CD14-positive monocyte (primary cell): ENCODE measurements around the gene SCYGR2. TPM values are rescaled to one million over a fixed set of nuclear protein-coding genes. Genes with fewer than 3 reads are reported as not detected.

ENCODE experiments used
- DNase-seq, 3 donors: peaks; one replicate each; pipeline ENCODE4 v3.0.0-alpha.2; 2011 to 2022
- H2AFZ ChIP-seq: 2 replicates; pipeline ENCODE4 v1.6.0; 2012; ENCODE audit warnings: mild to moderate bottlenecking, low read depth, low read length, inconsistent platforms; ENCODE audit not compliant: insufficient read depth, poor library complexity, severe bottlenecking
- H3K27ac ChIP-seq, 2 donors: 1 replicate in 1 of 2; 2 replicates in 1 of 2; pipeline ENCODE4 v1.5.1; 2012 to 2013; ENCODE audit warnings: low read length in 2 of 2, control low read depth in 1 of 2, inconsistent platforms in 1 of 2, low read depth in 1 of 2, mild to moderate bottlenecking in 1 of 2
- H3K27me3 ChIP-seq, 2 donors: one replicate each; pipeline versions ENCODE4 v1.6.0 to v1.6.1; 2011 to 2013; ENCODE audit warnings: low read length in 2 of 2; ENCODE audit not compliant: control insufficient read depth in 2 of 2, insufficient read depth in 2 of 2
- H3K36me3 ChIP-seq, 2 donors: replicated peaks in 1 of 2; 1 replicate in 1 of 2; 2 replicates in 1 of 2; pipeline versions ENCODE4 v1.5.1 to v1.6.1; 2012 to 2013; ENCODE audit warnings: low read length in 2 of 2, control low read depth in 1 of 2, inconsistent platforms in 1 of 2, mild to moderate bottlenecking in 1 of 2; ENCODE audit not compliant: insufficient read depth in 2 of 2, control insufficient read depth in 1 of 2
- H3K4me1 ChIP-seq, 2 donors: 1 replicate in 1 of 2; 2 replicates in 1 of 2; pipeline versions ENCODE4 v1.5.1 to v1.6.1; 2012 to 2013; ENCODE audit warnings: low read length in 2 of 2, control low read depth in 1 of 2, inconsistent platforms in 1 of 2, mild to moderate bottlenecking in 1 of 2, moderate library complexity in 1 of 2; ENCODE audit not compliant: insufficient read depth in 2 of 2, control insufficient read depth in 1 of 2
- H3K4me2 ChIP-seq: replicated peaks from 2 replicates; pipeline ENCODE3; 2012; ENCODE audit warnings: low read length, moderate library complexity, mild to moderate bottlenecking; ENCODE audit not compliant: poor library complexity, severe bottlenecking; ENCODE audit errors: extremely low read depth
- H3K4me3 ChIP-seq, 3 experiments: fragments of 200-600 bp in 1 of 3; sonication (generic) in 1 of 3; replicated peaks in 1 of 3; 1 replicate in 2 of 3; 2 replicates in 1 of 3; pipeline ENCODE4 v1.5.1; 2011 to 2013; ENCODE audit warnings: low read length in 3 of 3, mild to moderate bottlenecking in 3 of 3, control low read depth in 2 of 3, low read depth in 2 of 3, inconsistent platforms in 1 of 3, moderate library complexity in 1 of 3
- H3K79me2 ChIP-seq: 2 replicates; pipeline ENCODE4 v1.6.0; 2012; ENCODE audit warnings: mild to moderate bottlenecking, control low read depth, inconsistent platforms, low read length, moderate library complexity; ENCODE audit not compliant: insufficient read depth
- H3K9ac ChIP-seq: 2 replicates; pipeline ENCODE4 v1.6.0; 2017; ENCODE audit warnings: low read length, mild to moderate bottlenecking; ENCODE audit not compliant: insufficient read depth, poor library complexity, severe bottlenecking
- H3K9me3 ChIP-seq, 2 donors: replicated peaks in 1 of 2; 1 replicate in 1 of 2; 2 replicates in 1 of 2; pipeline versions ENCODE4 v1.5.1 to v1.6.1; 2012 to 2013; ENCODE audit warnings: low read length in 2 of 2, control low read depth in 1 of 2; ENCODE audit not compliant: control insufficient read depth in 1 of 2, insufficient read depth in 1 of 2
- H4K20me1 ChIP-seq: 2 replicates; pipeline ENCODE4 v1.6.0; 2012; ENCODE audit warnings: mild to moderate bottlenecking, low read length, control low read depth, moderate library complexity; ENCODE audit not compliant: insufficient read depth
- H3K27ac Mint-ChIP-seq, 7 donors: one replicate each; pipeline ENCODE4 v1.8.0; 2020; ENCODE audit warnings: mild to moderate bottlenecking in 7 of 7, mixed read lengths in 7 of 7, moderate library complexity in 6 of 7, inconsistent platforms in 2 of 7
- H3K27me3 Mint-ChIP-seq, 3 donors: one replicate each; pipeline ENCODE4 v1.8.0; 2021 to 2022; ENCODE audit warnings: low read depth in 3 of 3, mild to moderate bottlenecking in 3 of 3, mixed read lengths in 3 of 3, moderate library complexity in 3 of 3, inconsistent platforms in 1 of 3
- H3K36me3 Mint-ChIP-seq, 2 donors: one replicate each; pipeline ENCODE4 v1.8.0; 2020; ENCODE audit warnings: mixed read lengths in 2 of 2, inconsistent platforms in 1 of 2, mild to moderate bottlenecking in 1 of 2
- H3K4me1 Mint-ChIP-seq: one replicate; pipeline ENCODE4 v1.8.0; 2020; ENCODE audit warnings: mild to moderate bottlenecking, mixed read lengths
- H3K4me3 Mint-ChIP-seq, 2 donors: one replicate each; pipeline ENCODE4 v1.8.0; 2020; ENCODE audit warnings: mild to moderate bottlenecking in 2 of 2, mixed read lengths in 2 of 2, moderate library complexity in 1 of 2
- H3K9me3 Mint-ChIP-seq, 7 donors: one replicate each; pipeline ENCODE4 v1.8.0; 2020 to 2022; ENCODE audit warnings: mixed read lengths in 7 of 7, mild to moderate bottlenecking in 6 of 7, moderate library complexity in 6 of 7, inconsistent platforms in 2 of 7
- CTCF ChIP-seq: fragments of 200-600 bp; IDR thresholded peaks from one replicate; pipeline ENCODE4 v1.8.0; 2022; ENCODE audit warnings: antibody characterized with exemption, mild to moderate bottlenecking
- WGBS: methylation state at CpG from one replicate; pipeline ENCODE4 v1.1.5; 2013; ENCODE audit warnings: missing lambda C conversion rate; ENCODE audit not compliant: insufficient coverage; 5-methylcytosine and 5-hydroxymethylcytosine counted together
- intact Hi-C, 2 donors: fragments of 100-400 bp; cut with micrococcal nuclease; formaldehyde crosslinking; loops; one replicate each; pipeline versions ENCODE4 v1.15.0 to v1.15.1; 2023
- polyA plus RNA-seq, 3 donors: library from polyadenylated mRNA; depleted of rRNA in 1 of 3; unstranded in 2 of 3; stranded (reverse) in 1 of 3; fragments of 300-500 nt in 2 of 3; fragments of >200 nt in 1 of 3; fragmentation: Illumina TruSeq in 2 of 3; gene quantifications; 1 replicate in 2 of 3; 2 replicates in 1 of 3; pipeline ENCODE4 v1.2.3, GENCODE V29; 2012 to 2021

SCYGR2 gene
- polyA plus RNA-seq, 3 donors, result not detected

GRCh38 chr2:227616631-227617030 lies 17.9 kb downstream of the SCYGR2 start:
- Histone ChIP-seq H3K27ac (no peak overlapping the region), H2AFZ (no peak overlapping the region), H3K79me2 (no peaks in the 10 kb centered on the region), H3K9me3 (no peaks in the 10 kb centered on the region), H3K27me3 (peaks cover 12% of the 10 kb centered on the region in 2 donors), H3K4me1 (no peaks in the 10 kb centered on the region), H3K4me3 (no peak overlapping the region), H4K20me1 (no peaks in the 10 kb centered on the region), H3K36me3 (no peaks in the 10 kb centered on the region), H3K4me2 (no peak overlapping the region), H3K9ac (no peak overlapping the region)
- H3K4me3 Mint-ChIP-seq, result no peak overlapping the region
- H3K4me1 Mint-ChIP-seq, result peaks cover 1% of the 10 kb centered on the region
- no peak for TF ChIP-seq CTCF
- DNase-seq, result no peak
- H3K36me3 Mint-ChIP-seq, result no peaks in the 10 kb centered on the region
- no CpG with 5 or more reads among the region's 4 CpGs for WGBS
- no peak overlapping the region for H3K27ac Mint-ChIP-seq
- intact Hi-C loops, result no loop called here
- H3K9me3 Mint-ChIP-seq, result peaks cover 0 to 4% (median 0%) of the 10 kb centered on the region in 7 donors
- H3K27me3 Mint-ChIP-seq, result peaks cover 9 to 25% (median 9%) of the 10 kb centered on the region in 3 donors

GRCh38 chr2:227617316-227618230 lies 18.9 kb downstream of the SCYGR2 start, which contains the start of gene SCYGR4:
Gene SCYGR4, plus strand, starts transcription at chr2:227617498. Its CDS starts 0 bp downstream, at chr2:227617498.
- no peak within 1 kb of the TSS for H3K4me3 Mint-ChIP-seq
- no peak within 1 kb of the TSS for H2AFZ ChIP-seq
- no peak within 1 kb of the TSS for H3K4me2 ChIP-seq
- no peak within 1 kb of the TSS for H3K9ac ChIP-seq
- WGBS, result 89% methylated on average over 12 of the region's 20 CpGs
- no peaks in the 10 kb centered on the region for H4K20me1 ChIP-seq
- no peaks in the 10 kb centered on the region for H3K4me1 ChIP-seq
- H3K9me3 Mint-ChIP-seq, result peaks cover 0 to 4% (median 1%) of the 10 kb centered on the region in 7 donors
- no peak within 1 kb of the TSS for H3K27ac ChIP-seq
- no peaks in the 10 kb centered on the region for H3K9me3 ChIP-seq
- TF ChIP-seq CTCF, result no peak
- H3K4me1 Mint-ChIP-seq, result peaks cover 1% of the 10 kb centered on the region
- intact Hi-C loops, result no loop called here
- H3K36me3 Mint-ChIP-seq, result no peaks in the 10 kb centered on the region
- H3K36me3 ChIP-seq, result no peaks in the 10 kb centered on the region
- DNase-seq, result no peak
- peaks cover 3 to 22% (median 9%) of the 10 kb centered on the region in 3 donors for H3K27me3 Mint-ChIP-seq
- no peak within 1 kb of the TSS for H3K27ac Mint-ChIP-seq
- H3K27me3 ChIP-seq, result peaks cover 7 to 9% of the 10 kb centered on the region in 2 donors
- H3K79me2 ChIP-seq, result no peaks in the 10 kb centered on the region
- H3K4me3 ChIP-seq, result no peak within 1 kb of the TSS
